SK-N-SH (cell line): ENCODE data around the gene PPIH.

ENCODE experiments used
- EZH2phosphoT487 ChIP-seq: fragments of 200-600 bp; sonication (generic); IDR thresholded peaks from 2 replicates; pipeline ENCODE4 v1.6.1; 2017; ENCODE audit warnings: low read depth, mixed run types, mild to moderate bottlenecking, antibody characterized with exemption, moderate library complexity, borderline replicate concordance
- FOXJ3 ChIP-seq: sonication (generic); formaldehyde crosslinking; IDR thresholded peaks from 2 replicates; pipeline ENCODE4 v1.5.1; 2020; ENCODE audit warnings: mild to moderate bottlenecking, missing genetic modification reagents
- JUND ChIP-seq: IDR thresholded peaks from 2 replicates; pipeline ENCODE4 v1.4.0; 2012
- MAX ChIP-seq: IDR thresholded peaks from 2 replicates; pipeline ENCODE4 v1.4.0; 2012; ENCODE audit warnings: low read depth
- POLR2AphosphoS5 ChIP-seq: IDR thresholded peaks from 2 replicates; pipeline ENCODE4 v1.6.1; 2012; ENCODE audit warnings: low read depth, low read length
- RFX5 ChIP-seq: IDR thresholded peaks from 2 replicates; pipeline ENCODE4 v1.6.1; 2012; ENCODE audit warnings: mild to moderate bottlenecking, improper control_type of control experiment, low read length
- SIN3A ChIP-seq: IDR thresholded peaks from 2 replicates; pipeline ENCODE4 v1.6.1; 2012; ENCODE audit warnings: low read depth, mild to moderate bottlenecking, low read length, moderate library complexity, borderline replicate concordance
- SMC3 ChIP-seq: IDR thresholded peaks from 2 replicates; pipeline ENCODE4 v1.6.1; 2012; ENCODE audit warnings: low read depth, low read length, improper control_type of control experiment
- TAF1 ChIP-seq: IDR thresholded peaks from 2 replicates; pipeline ENCODE4 v1.6.1; 2012; ENCODE audit warnings: low read depth, mild to moderate bottlenecking, low read length, moderate library complexity, borderline replicate concordance
- TEAD4 ChIP-seq: IDR thresholded peaks from 2 replicates; pipeline ENCODE4 v1.4.0; 2012; ENCODE audit warnings: mild to moderate bottlenecking, borderline replicate concordance; ENCODE audit not compliant: insufficient read depth
- YY1 ChIP-seq: IDR thresholded peaks from 2 replicates; pipeline ENCODE4 v1.4.0; 2012; ENCODE audit warnings: low read depth, mild to moderate bottlenecking
- TF ChIP-seq, protein P1 (sequence below): fragments of 200-600 bp; sonication (generic); IDR thresholded peaks from 2 replicates; pipeline ENCODE4 v1.6.1; 2017; ENCODE audit warnings: antibody characterized with exemption, mild to moderate bottlenecking, moderate library complexity
- TF ChIP-seq, protein P2 (sequence below): IDR thresholded peaks from 2 replicates; pipeline ENCODE4 v1.4.0; 2012; ENCODE audit warnings: low read depth, borderline replicate concordance

DNA sequence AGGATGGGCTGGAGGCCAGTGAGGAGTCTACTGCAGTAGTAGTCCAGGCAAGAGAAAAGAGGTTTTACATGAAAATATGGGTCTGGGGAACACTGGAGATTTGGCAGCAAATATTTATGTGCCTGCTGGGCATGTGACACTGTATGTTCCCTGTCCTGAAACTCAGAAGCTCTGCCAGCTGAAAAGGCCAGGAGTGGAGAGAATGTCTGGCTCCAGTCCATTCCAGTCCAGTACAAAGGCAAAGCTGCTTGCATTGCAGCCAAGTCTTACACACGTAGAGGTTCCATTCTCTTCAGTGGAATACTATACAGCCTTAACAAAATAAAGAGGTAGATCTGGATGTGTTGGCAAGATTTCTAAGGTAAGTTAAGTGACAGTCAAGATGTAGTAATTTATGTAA, 16.5 kb downstream of the PPIH start:
- TF ChIP-seq, protein P1, sequence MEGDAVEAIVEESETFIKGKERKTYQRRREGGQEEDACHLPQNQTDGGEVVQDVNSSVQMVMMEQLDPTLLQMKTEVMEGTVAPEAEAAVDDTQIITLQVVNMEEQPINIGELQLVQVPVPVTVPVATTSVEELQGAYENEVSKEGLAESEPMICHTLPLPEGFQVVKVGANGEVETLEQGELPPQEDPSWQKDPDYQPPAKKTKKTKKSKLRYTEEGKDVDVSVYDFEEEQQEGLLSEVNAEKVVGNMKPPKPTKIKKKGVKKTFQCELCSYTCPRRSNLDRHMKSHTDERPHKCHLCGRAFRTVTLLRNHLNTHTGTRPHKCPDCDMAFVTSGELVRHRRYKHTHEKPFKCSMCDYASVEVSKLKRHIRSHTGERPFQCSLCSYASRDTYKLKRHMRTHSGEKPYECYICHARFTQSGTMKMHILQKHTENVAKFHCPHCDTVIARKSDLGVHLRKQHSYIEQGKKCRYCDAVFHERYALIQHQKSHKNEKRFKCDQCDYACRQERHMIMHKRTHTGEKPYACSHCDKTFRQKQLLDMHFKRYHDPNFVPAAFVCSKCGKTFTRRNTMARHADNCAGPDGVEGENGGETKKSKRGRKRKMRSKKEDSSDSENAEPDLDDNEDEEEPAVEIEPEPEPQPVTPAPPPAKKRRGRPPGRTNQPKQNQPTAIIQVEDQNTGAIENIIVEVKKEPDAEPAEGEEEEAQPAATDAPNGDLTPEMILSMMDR, result no peak
- no peak for TF ChIP-seq SMC3
- TF ChIP-seq EZH2phosphoT487, result no peak
- TF ChIP-seq, protein P2, sequence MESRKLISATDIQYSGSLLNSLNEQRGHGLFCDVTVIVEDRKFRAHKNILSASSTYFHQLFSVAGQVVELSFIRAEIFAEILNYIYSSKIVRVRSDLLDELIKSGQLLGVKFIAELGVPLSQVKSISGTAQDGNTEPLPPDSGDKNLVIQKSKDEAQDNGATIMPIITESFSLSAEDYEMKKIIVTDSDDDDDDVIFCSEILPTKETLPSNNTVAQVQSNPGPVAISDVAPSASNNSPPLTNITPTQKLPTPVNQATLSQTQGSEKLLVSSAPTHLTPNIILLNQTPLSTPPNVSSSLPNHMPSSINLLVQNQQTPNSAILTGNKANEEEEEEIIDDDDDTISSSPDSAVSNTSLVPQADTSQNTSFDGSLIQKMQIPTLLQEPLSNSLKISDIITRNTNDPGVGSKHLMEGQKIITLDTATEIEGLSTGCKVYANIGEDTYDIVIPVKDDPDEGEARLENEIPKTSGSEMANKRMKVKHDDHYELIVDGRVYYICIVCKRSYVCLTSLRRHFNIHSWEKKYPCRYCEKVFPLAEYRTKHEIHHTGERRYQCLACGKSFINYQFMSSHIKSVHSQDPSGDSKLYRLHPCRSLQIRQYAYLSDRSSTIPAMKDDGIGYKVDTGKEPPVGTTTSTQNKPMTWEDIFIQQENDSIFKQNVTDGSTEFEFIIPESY, result no peak
- TF ChIP-seq TAF1, result no peak
- no peak for TF ChIP-seq POLR2AphosphoS5
- TF ChIP-seq TEAD4, result no peak
- TF ChIP-seq MAX, result no peak
- no peak for TF ChIP-seq JUND
- no peak for TF ChIP-seq FOXJ3 (CRISPR knock-in tag)
- no peak for TF ChIP-seq SIN3A
- no peak for TF ChIP-seq RFX5
- no peak for TF ChIP-seq YY1
